Lung microvascular endothelial cell (primary cell): Measurements from ENCODE around the gene UBE2V1. TPM values are rescaled to one million over a fixed set of nuclear protein-coding genes. Genes with fewer than 3 reads are reported as not detected.
"Not testable (repeated sequence)": the region's sequence is repeated elsewhere in the genome, so short reads cannot be mapped to it uniquely, and the experiment has no call there.

Source experiments
- DNase-seq, 2 donors: peaks; one replicate each; pipeline versions ENCODE4 v3.0.0 to v3.0.0-alpha.2; 2010; ENCODE audit warnings: low read depth in 2 of 2
- total RNA-seq: library from RNA; depleted of rRNA; stranded (reverse); fragments of >200 nt; gene quantifications from 2 replicates; pipeline ENCODE4 v1.2.1, GENCODE V29; 2014

UBE2V1 gene
- total RNA-seq, 1 donor from 2014 or later: 21.0 TPM

- not testable (repeated sequence) for DNase-seq
These were observed 24.8 kb upstream of the UBE2V1 start for GRCh38 chr20:50137702-50138101.

- DNase-seq: peak in 1 of 2 donors; percentile 52
These were observed 24.1 kb upstream of the UBE2V1 start for GRCh38 chr20:50136822-50137599.

- not testable (repeated sequence) for DNase-seq
These were observed 22.2 kb upstream of the UBE2V1 start for GRCh38 chr20:50135157-50135556.

- no peak for DNase-seq
These were observed 20.7 kb upstream of the UBE2V1 start for GRCh38 chr20:50133474-50134217.

GRCh38 chr20:50133041-50133440 is 20.1 kb upstream of the UBE2V1 start:
- DNase-seq: no peak

GRCh38 chr20:50130995-50131394 is 18.0 kb upstream of the UBE2V1 start:
- DNase-seq: no peak

GRCh38 chr20:50130356-50130723 is 17.4 kb upstream of the UBE2V1 start:
- no peak for DNase-seq

GRCh38 chr20:50129662-50130355 is 16.9 kb upstream of the UBE2V1 start:
- DNase-seq: no peak

- DNase-seq: no peak
These were observed 15.6 kb upstream of the UBE2V1 start for GRCh38 chr20:50128520-50128905.

- no peak for DNase-seq
These were observed 14.9 kb upstream of the UBE2V1 start for GRCh38 chr20:50127587-50128519.

- peak in 1 of 2 donors; percentile 69 for DNase-seq
These were observed 13.7 kb upstream of the UBE2V1 start for GRCh38 chr20:50126662-50127061.

GRCh38 chr20:50125279-50125678 is 12.3 kb upstream of the UBE2V1 start:
- DNase-seq: no peak

- no peak for DNase-seq
These were observed 11.5 kb upstream of the UBE2V1 start for GRCh38 chr20:50124496-50124895.

GRCh38 chr20:50123418-50123817 is 10.5 kb upstream of the UBE2V1 start:
- no peak for DNase-seq

- DNase-seq: no peak
These were observed 9.8 kb upstream of the UBE2V1 start for GRCh38 chr20:50122763-50123162.

- DNase-seq: no peak
These were observed 8.9 kb upstream of the UBE2V1 start for GRCh38 chr20:50121858-50122271.

- peak; percentile 76 to 86 for DNase-seq
These were observed 8.2 kb upstream of the UBE2V1 start for GRCh38 chr20:50120935-50121693.

- no peak for DNase-seq
These were observed 5.3 kb upstream of the UBE2V1 start for GRCh38 chr20:50118203-50118602.

- DNase-seq: no peak
These were observed 3.5 kb upstream of the UBE2V1 start for GRCh38 chr20:50116368-50116999.
